T1000 (cell line): ENCODE measurements around the gene OPCML.

Experiments used
- DNase-seq: peaks from one replicate; lab custom pipeline; 2025; ENCODE audit warnings: mixed read lengths; lab: John Stamatoyannopoulos, UW

OPCML gene

GRCh38 chr11:132472411-132473172, 1059.7 kb downstream of the OPCML start:
- DNase-seq = no peak

- no peak for DNase-seq
Observed at GRCh38 chr11:132471466-132471865, 1060.8 kb downstream of the OPCML start.

- DNase-seq = no peak
Observed at GRCh38 chr11:132466983-132467382, 1065.3 kb downstream of the OPCML start.

- DNase-seq = no peak
Observed at GRCh38 chr11:132464939-132465338, 1067.4 kb downstream of the OPCML start.

- DNase-seq = no peak
Observed at GRCh38 chr11:132464003-132464342, 1068.3 kb downstream of the OPCML start.

- no peak for DNase-seq
Observed at GRCh38 chr11:132463295-132464002, 1068.9 kb downstream of the OPCML start.

GRCh38 chr11:132459736-132460135, 1072.6 kb downstream of the OPCML start:
- no peak for DNase-seq

- no peak for DNase-seq
Observed at GRCh38 chr11:132457445-132457844, 1074.9 kb downstream of the OPCML start.

GRCh38 chr11:132456751-132457328, 1075.5 kb downstream of the OPCML start:
- no peak for DNase-seq

GRCh38 chr11:132455044-132455443, 1077.3 kb downstream of the OPCML start:
- no peak for DNase-seq

GRCh38 chr11:132453406-132453805, 1078.9 kb downstream of the OPCML start:
- DNase-seq = no peak

- no peak for DNase-seq
Observed at GRCh38 chr11:132452616-132453015, 1079.7 kb downstream of the OPCML start.

- no peak for DNase-seq
Observed at GRCh38 chr11:132451942-132452601, 1080.2 kb downstream of the OPCML start.

- no peak for DNase-seq
Observed at GRCh38 chr11:132450631-132451030, 1081.7 kb downstream of the OPCML start.

- DNase-seq = no peak
Observed at GRCh38 chr11:132448334-132448995, 1083.8 kb downstream of the OPCML start.

- DNase-seq = no peak
Observed at GRCh38 chr11:132447761-132448160, 1084.5 kb downstream of the OPCML start.

- DNase-seq = no peak
Observed at GRCh38 chr11:132445859-132446291, 1086.4 kb downstream of the OPCML start.

GRCh38 chr11:132444911-132445310, 1087.4 kb downstream of the OPCML start:
- no peak for DNase-seq

- DNase-seq = no peak
Observed at GRCh38 chr11:132439711-132440255, 1092.5 kb downstream of the OPCML start.

- no peak for DNase-seq
Observed at GRCh38 chr11:132438418-132438817, 1093.9 kb downstream of the OPCML start.

- DNase-seq = no peak
Observed at GRCh38 chr11:132430429-132431062, 1101.8 kb downstream of the OPCML start.
